ENCODE results near the gene CDH13. TPM values are rescaled to one million over a fixed set of nuclear protein-coding genes. Genes with fewer than 3 reads are reported as not detected.

Gene CDH13
- polyA plus RNA-seq, 1 donor from 2014 or later = 3.2 TPM

DNA sequence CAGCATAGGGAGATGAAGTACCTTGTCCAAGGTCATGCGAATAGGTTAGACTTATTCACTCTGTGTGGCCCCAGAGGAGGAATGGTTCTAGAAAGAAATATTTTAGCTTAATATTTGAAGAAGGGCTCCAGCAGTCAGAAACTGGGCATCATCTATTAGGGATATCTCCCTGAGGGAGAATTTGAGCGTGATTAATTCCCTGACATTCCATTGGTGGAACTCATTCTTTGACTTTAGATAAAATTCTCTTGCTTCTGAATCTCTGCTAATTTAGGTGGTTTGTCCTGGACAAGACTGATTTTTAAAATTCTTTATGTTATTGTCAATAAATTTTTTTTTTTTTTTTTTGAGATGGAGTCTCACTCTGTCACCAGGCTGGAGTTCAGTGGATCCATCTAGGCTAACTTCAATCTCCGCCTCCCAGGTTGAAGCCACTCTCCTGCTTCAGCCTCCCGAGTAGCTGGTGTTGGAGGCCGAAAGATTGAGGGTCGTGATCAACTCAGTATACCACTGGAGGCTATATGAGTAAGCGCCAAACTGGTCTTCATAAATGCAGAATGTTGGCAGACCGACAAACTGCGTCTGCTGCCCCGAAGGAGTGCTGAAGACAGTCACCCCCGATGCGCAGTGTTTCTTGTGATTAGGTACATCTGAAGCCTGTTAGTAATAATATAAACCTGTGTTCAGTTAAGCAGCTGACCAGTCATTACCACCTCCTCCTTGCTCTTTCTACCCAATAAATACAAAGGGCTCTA is 913.1 kb downstream of the CDH13 start:
- Histone ChIP-seq H4K20me1 (ENCODE audit: insufficient read depth) (no peaks in the 10 kb centered on the region), H2AFZ (ENCODE audit: low read depth, low read length) (no peak overlapping the region), H3K27me3 (ENCODE audit: insufficient read depth, low read depth, low read length) (no peaks in the 10 kb centered on the region), H3K36me3 (ENCODE audit: insufficient read depth, low read length) (no peaks in the 10 kb centered on the region), H3F3A (ENCODE audit: insufficient read depth, low read length, poor library complexity, severe bottlenecking) (no peaks in the 10 kb centered on the region), H3K9me2 (ENCODE audit: insufficient read depth, low read length) (no peaks in the 10 kb centered on the region), H3K9ac (ENCODE audit: low read length) (no peak overlapping the region), H3K79me2 (replicated peaks; ENCODE audit: insufficient read depth, low read length) (no peaks in the 10 kb centered on the region), H3K4me2 (ENCODE audit: low read length) (no peak overlapping the region), H3K27ac (ENCODE audit: low read length) (no peak overlapping the region), H3K9me3 (ENCODE audit: low read length) (no peaks in the 10 kb centered on the region), H3K4me3 (ENCODE audit: low read length) (no peak overlapping the region)
- TF ChIP-seq SMC3 (conservative IDR thresholded peaks at IDR 0.05; ENCODE audit: poor library complexity) (no peak), EP300 (conservative IDR thresholded peaks at IDR 0.05; ENCODE audit: poor library complexity, severe bottlenecking) (no peak), POLR2AphosphoS5 (IDR thresholded peaks at IDR 0.05) (no peak), EZH2 (IDR thresholded peaks at IDR 0.05; ENCODE audit: borderline replicate concordance, insufficient read depth, low read length, poor library complexity, severe bottlenecking) (no peak), MXI1 (conservative IDR thresholded peaks at IDR 0.05; ENCODE audit: poor library complexity, severe bottlenecking) (no peak), RAD21 (conservative IDR thresholded peaks at IDR 0.05) (no peak), TAF1 (IDR thresholded peaks at IDR 0.05; ENCODE audit: low read depth) (no peak)
- TF ChIP-seq, protein P1, sequence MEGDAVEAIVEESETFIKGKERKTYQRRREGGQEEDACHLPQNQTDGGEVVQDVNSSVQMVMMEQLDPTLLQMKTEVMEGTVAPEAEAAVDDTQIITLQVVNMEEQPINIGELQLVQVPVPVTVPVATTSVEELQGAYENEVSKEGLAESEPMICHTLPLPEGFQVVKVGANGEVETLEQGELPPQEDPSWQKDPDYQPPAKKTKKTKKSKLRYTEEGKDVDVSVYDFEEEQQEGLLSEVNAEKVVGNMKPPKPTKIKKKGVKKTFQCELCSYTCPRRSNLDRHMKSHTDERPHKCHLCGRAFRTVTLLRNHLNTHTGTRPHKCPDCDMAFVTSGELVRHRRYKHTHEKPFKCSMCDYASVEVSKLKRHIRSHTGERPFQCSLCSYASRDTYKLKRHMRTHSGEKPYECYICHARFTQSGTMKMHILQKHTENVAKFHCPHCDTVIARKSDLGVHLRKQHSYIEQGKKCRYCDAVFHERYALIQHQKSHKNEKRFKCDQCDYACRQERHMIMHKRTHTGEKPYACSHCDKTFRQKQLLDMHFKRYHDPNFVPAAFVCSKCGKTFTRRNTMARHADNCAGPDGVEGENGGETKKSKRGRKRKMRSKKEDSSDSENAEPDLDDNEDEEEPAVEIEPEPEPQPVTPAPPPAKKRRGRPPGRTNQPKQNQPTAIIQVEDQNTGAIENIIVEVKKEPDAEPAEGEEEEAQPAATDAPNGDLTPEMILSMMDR (IDR thresholded peaks at IDR 0.05; ENCODE audit: poor library complexity, severe bottlenecking) = no peak
- TF ChIP-seq, protein P2, sequence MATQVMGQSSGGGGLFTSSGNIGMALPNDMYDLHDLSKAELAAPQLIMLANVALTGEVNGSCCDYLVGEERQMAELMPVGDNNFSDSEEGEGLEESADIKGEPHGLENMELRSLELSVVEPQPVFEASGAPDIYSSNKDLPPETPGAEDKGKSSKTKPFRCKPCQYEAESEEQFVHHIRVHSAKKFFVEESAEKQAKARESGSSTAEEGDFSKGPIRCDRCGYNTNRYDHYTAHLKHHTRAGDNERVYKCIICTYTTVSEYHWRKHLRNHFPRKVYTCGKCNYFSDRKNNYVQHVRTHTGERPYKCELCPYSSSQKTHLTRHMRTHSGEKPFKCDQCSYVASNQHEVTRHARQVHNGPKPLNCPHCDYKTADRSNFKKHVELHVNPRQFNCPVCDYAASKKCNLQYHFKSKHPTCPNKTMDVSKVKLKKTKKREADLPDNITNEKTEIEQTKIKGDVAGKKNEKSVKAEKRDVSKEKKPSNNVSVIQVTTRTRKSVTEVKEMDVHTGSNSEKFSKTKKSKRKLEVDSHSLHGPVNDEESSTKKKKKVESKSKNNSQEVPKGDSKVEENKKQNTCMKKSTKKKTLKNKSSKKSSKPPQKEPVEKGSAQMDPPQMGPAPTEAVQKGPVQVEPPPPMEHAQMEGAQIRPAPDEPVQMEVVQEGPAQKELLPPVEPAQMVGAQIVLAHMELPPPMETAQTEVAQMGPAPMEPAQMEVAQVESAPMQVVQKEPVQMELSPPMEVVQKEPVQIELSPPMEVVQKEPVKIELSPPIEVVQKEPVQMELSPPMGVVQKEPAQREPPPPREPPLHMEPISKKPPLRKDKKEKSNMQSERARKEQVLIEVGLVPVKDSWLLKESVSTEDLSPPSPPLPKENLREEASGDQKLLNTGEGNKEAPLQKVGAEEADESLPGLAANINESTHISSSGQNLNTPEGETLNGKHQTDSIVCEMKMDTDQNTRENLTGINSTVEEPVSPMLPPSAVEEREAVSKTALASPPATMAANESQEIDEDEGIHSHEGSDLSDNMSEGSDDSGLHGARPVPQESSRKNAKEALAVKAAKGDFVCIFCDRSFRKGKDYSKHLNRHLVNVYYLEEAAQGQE (IDR thresholded peaks at IDR 0.05; ENCODE audit: borderline replicate concordance) = no peak

DNA sequence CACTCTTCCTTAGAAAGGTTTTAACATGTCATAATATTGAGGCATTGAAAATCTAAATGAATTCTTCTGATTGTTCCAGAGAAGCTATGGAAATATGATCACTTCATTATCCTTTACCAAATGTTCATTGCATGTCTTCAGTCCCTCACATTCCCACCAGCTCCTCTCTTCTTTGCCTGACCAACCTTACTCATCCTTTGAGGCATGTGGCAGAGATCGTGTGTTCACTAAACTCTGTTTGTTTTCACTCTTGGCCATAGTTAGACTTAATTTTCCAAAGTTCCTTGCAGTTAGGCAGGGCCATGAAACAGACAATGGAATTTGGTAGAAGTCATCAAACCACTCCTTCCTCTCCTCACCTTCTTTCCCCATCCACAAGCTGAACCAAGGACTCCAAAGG is 914.5 kb downstream of the CDH13 start:
- H3K4me2 ChIP-seq (ENCODE audit: low read length) = no peak overlapping the region
- no peak overlapping the region for H2AFZ ChIP-seq (ENCODE audit: low read depth, low read length)
- H4K20me1 ChIP-seq (ENCODE audit: insufficient read depth) = no peaks in the 10 kb centered on the region
- no peak overlapping the region for H3K27ac ChIP-seq (ENCODE audit: low read length)
- H3K9me3 ChIP-seq (ENCODE audit: low read length) = no peaks in the 10 kb centered on the region
- no peaks in the 10 kb centered on the region for H3K36me3 ChIP-seq (ENCODE audit: insufficient read depth, low read length)
- no peaks in the 10 kb centered on the region for H3K27me3 ChIP-seq (ENCODE audit: insufficient read depth, low read depth, low read length)
- no peaks in the 10 kb centered on the region for H3K9me2 ChIP-seq (ENCODE audit: insufficient read depth, low read length)
- no peaks in the 10 kb centered on the region for H3F3A ChIP-seq (ENCODE audit: insufficient read depth, low read length, poor library complexity, severe bottlenecking)
- no peak overlapping the region for H3K4me3 ChIP-seq (ENCODE audit: low read length)
- no peaks in the 10 kb centered on the region for H3K79me2 ChIP-seq (replicated peaks; ENCODE audit: insufficient read depth, low read length)
- no peak for TF ChIP-seq EZH2 (IDR thresholded peaks at IDR 0.05; ENCODE audit: borderline replicate concordance, insufficient read depth, low read length, poor library complexity, severe bottlenecking)
- TF ChIP-seq, protein P2 (IDR thresholded peaks at IDR 0.05; ENCODE audit: borderline replicate concordance) = no peak
- no peak for TF ChIP-seq MXI1 (conservative IDR thresholded peaks at IDR 0.05; ENCODE audit: poor library complexity, severe bottlenecking)
- no peak for TF ChIP-seq TAF1 (IDR thresholded peaks at IDR 0.05; ENCODE audit: low read depth)
- TF ChIP-seq SMC3 (conservative IDR thresholded peaks at IDR 0.05; ENCODE audit: poor library complexity) = no peak
- TF ChIP-seq RAD21 (conservative IDR thresholded peaks at IDR 0.05) = no peak
- TF ChIP-seq, protein P1 (IDR thresholded peaks at IDR 0.05; ENCODE audit: poor library complexity, severe bottlenecking) = no peak
- TF ChIP-seq EP300 (conservative IDR thresholded peaks at IDR 0.05; ENCODE audit: poor library complexity, severe bottlenecking) = no peak
- no peak for TF ChIP-seq POLR2AphosphoS5 (IDR thresholded peaks at IDR 0.05)
- no peak overlapping the region for H3K9ac ChIP-seq (ENCODE audit: low read length)

Measured in neural cell (in vitro differentiated cells).